ENCODE measurements around the gene NTRK3.

NTRK3 gene

GRCh38 chr15:88299497-88299896 lies 43.0 kb upstream of the NTRK3 start:
- no peak for DNase-seq (ENCODE audit: low read depth)
- H3K4me3 ChIP-seq (ENCODE audit: low read length), result no peak overlapping the region
- TF ChIP-seq, protein P1, sequence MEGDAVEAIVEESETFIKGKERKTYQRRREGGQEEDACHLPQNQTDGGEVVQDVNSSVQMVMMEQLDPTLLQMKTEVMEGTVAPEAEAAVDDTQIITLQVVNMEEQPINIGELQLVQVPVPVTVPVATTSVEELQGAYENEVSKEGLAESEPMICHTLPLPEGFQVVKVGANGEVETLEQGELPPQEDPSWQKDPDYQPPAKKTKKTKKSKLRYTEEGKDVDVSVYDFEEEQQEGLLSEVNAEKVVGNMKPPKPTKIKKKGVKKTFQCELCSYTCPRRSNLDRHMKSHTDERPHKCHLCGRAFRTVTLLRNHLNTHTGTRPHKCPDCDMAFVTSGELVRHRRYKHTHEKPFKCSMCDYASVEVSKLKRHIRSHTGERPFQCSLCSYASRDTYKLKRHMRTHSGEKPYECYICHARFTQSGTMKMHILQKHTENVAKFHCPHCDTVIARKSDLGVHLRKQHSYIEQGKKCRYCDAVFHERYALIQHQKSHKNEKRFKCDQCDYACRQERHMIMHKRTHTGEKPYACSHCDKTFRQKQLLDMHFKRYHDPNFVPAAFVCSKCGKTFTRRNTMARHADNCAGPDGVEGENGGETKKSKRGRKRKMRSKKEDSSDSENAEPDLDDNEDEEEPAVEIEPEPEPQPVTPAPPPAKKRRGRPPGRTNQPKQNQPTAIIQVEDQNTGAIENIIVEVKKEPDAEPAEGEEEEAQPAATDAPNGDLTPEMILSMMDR (IDR thresholded peaks at IDR 0.05; ENCODE audit: insufficient read depth, low read depth, low read length, missing control alignments), result no peak

DNA sequence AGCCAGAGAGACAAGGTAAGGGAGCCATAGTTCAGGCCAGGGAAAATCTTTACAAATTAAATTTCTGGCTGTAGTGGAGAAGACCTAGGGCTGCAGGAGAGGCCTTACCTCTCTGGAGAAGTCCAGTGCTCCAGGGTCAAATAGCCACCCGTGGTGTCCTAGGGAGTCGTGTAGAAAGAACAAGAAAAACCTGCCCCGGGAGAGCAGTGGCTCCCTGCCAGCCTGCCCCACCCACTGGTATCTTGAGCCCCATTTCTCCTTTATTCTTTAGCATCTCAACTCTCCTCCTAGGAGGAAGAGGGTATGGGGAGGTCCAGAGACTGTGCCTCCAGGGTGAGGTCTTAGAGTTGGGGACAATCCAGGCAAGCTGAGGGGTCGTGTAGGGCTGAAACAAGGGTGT lies 32.1 kb upstream of the NTRK3 start:
- no peak overlapping the region for H3K4me3 ChIP-seq (ENCODE audit: low read length)
- DNase-seq (ENCODE audit: low read depth), result no peak
- TF ChIP-seq, protein P1 (IDR thresholded peaks at IDR 0.05; ENCODE audit: insufficient read depth, low read depth, low read length, missing control alignments), result no peak

- no peak for DNase-seq (ENCODE audit: low read depth)
- no peak overlapping the region for H3K4me3 ChIP-seq (ENCODE audit: low read length)
- TF ChIP-seq, protein P1 (IDR thresholded peaks at IDR 0.05; ENCODE audit: insufficient read depth, low read depth, low read length, missing control alignments), result no peak
Measured at GRCh38 chr15:88288206-88288605, 31.7 kb upstream of the NTRK3 start.

GRCh38 chr15:88284318-88284998 lies 27.9 kb upstream of the NTRK3 start:
- TF ChIP-seq, protein P1 (IDR thresholded peaks at IDR 0.05; ENCODE audit: insufficient read depth, low read depth, low read length, missing control alignments), result no peak
- no peak overlapping the region for H3K4me3 ChIP-seq (ENCODE audit: low read length)
- no peak for DNase-seq (ENCODE audit: low read depth)

DNA sequence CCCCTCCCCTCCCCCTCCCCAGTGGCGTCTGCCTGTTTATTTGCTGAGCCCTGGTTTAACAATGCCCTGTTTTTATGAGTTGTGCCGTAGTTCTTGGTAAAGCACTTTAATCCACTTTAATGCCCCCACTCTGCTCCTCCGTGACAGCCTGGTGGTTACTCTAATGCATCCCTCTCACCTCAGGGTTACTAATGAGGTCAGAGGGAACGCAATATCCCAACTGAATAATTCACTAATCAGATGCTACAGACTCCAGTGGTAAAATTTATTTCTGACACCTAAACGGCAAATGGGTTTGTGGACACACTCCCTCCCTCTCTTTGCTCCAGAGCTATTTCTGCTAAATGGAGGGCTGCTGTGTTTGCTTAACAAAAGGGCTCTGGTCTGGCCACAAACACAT lies 26.1 kb upstream of the NTRK3 start:
- H3K4me3 ChIP-seq (ENCODE audit: low read length), result no peak overlapping the region
- DNase-seq (ENCODE audit: low read depth), result no peak
- TF ChIP-seq, protein P1 (IDR thresholded peaks at IDR 0.05; ENCODE audit: insufficient read depth, low read depth, low read length, missing control alignments), result no peak

DNA sequence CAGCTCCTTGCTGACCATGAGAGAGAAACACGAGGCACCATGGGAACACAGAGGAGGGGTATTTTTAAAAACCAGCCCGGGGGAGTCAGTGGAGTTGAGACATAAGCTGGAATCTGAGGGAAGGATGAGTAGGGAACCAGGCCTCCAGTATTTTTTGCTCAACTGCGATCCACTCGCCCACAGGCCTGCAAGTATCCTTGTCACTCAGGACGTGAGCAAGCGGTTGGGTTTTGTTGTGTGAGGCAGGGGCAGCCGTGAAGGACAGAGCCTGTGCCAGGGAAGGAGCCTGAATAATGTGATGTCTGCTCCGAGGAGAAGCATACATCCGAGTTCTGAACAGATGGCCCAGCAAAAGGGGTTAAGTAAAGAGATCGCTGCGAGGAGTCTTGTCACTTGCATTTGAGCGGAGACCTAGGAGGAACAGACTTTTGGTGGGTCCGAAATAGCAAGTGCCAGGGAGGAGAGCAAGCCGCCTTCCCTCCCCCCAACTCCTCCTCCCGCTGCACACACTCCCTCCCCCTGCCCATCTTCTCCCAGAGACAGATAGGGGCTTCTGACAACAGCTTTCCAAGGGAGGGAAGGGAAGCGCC lies 20.4 kb upstream of the NTRK3 start:
- TF ChIP-seq, protein P1 (IDR thresholded peaks at IDR 0.05; ENCODE audit: insufficient read depth, low read depth, low read length, missing control alignments), result no peak
- no peak overlapping the region for H3K4me3 ChIP-seq (ENCODE audit: low read length)
- no peak for DNase-seq (ENCODE audit: low read depth)

- no peak for DNase-seq (ENCODE audit: low read depth)
- TF ChIP-seq, protein P1 (IDR thresholded peaks at IDR 0.05; ENCODE audit: insufficient read depth, low read depth, low read length, missing control alignments), result no peak
- H3K4me3 ChIP-seq (ENCODE audit: low read length), result no peak overlapping the region
Measured at GRCh38 chr15:88275804-88276203, 19.3 kb upstream of the NTRK3 start.
